ENCODE results near the gene GH2. TPM values are rescaled to one million over a fixed set of nuclear protein-coding genes. Genes with fewer than 3 reads are reported as not detected.

The GH2 gene
- 0.27 and 0.59 TPM in 2 replicates for total RNA-seq (2014; rRNA removed; shearing (Covaris generic))
- 2.3 TPM in 2 replicates for polyA plus RNA-seq (2016; fragmentation: Nextera tagmentation; extraction: Ambion mirVana)
- long read RNA-seq, result 0 reads

DNA sequence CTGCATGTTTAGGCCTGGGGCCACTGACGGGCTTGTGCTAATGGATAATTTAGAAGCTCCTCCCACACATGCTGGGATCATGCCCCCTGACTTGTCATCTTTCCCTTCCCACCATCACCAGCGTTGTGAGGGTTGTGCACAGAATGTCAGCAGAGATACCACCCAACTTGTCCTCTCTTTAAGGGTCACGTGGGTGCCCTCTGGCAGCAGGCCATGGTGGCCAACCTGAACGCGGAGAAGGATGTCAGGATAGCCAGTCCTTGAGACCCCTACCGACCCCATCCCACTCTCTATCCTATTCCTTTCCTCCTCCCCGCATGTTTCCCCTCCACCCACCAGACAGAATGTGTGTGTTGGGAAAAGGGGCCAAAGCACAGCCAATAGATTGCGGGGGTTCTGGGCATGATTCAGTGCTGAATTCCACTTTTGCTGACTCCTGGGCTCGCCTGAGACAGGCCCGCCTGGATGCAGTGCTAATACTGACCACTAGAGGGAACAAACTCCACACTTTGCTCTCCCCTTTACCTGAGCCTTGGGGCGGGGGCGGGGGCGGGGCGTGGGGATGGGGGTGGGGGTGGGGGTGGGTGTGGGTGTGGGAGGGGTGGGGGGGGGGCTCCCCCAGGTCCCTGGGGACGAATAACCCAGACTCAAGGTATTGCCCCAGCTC lies at the start of gene GH2:
Gene GH2 (minus strand): TSS at position 10 of the 667 bp plus-strand sequence. CDS start 143 bp downstream, outside the sequence.
- Histone ChIP-seq H3K4me2 (peak within 1 kb of the TSS; percentile 49), H3K9me2 (ENCODE audit: insufficient read depth) (no peaks in the 10 kb centered on the region), H4K20me1 (replicated peaks; ENCODE audit: insufficient read depth) (no peaks in the 10 kb centered on the region), H3F3A (replicated peaks; ENCODE audit: low read depth) (no peaks in the 10 kb centered on the region), H3K27ac (ENCODE audit: low read depth) (no peak within 1 kb of the TSS), H3K4me3 (peak within 1 kb of the TSS; percentile 24; the same call in 1 of the 2 replicates), H3K36me3 (ENCODE audit: insufficient read depth) (no peaks in the 10 kb centered on the region), H3K27me3 (ENCODE audit: insufficient read depth) (no peaks in the 10 kb centered on the region), H3K4me1 (ENCODE audit: insufficient read depth) (peaks cover 14% of the 10 kb centered on the region; the same call in 1 of the 2 replicates), H2AFZ (peak within 1 kb of the TSS; percentile 95), H3K79me2 (replicated peaks; ENCODE audit: insufficient read depth) (no peaks in the 10 kb centered on the region)
- no peak within 1 kb of the TSS; the same call in 1 of the 2 replicates for H3K27ac Mint-ChIP-seq
- H3K27me3 Mint-ChIP-seq (ENCODE audit: insufficient read depth, low read depth, poor library complexity), result peaks cover 3% of the 10 kb centered on the region
- H3K36me3 Mint-ChIP-seq (ENCODE audit: low read depth), result no peaks in the 10 kb centered on the region
- peaks cover 16% of the 10 kb centered on the region for H3K4me1 Mint-ChIP-seq
- peak within 1 kb of the TSS; percentile 30; the same call in 1 of the 3 replicates for H3K4me3 Mint-ChIP-seq
- no peak for TF ChIP-seq STAT1 (IDR thresholded peaks at IDR 0.05; ENCODE audit: unreplicated experiment)
- no peak for TF ChIP-seq POLR2AphosphoS5 (IDR thresholded peaks at IDR 0.05; ENCODE audit: low read depth)
- no peak for TF ChIP-seq ETS1 (IDR thresholded peaks at IDR 0.05)
- no peak for TF ChIP-seq CREB1 (CRISPR knock-in tag; IDR thresholded peaks at IDR 0.05; ENCODE audit: low read depth)
- peak; percentile 58 to 67 for TF ChIP-seq CTCF (conservative IDR thresholded peaks at IDR 0.05; ENCODE audit: low read depth in 2 of 2)
- no peak for TF ChIP-seq EZH2 (IDR thresholded peaks at IDR 0.05; ENCODE audit: low read depth, unreplicated experiment)
- no peak for TF ChIP-seq NANOG (IDR thresholded peaks at IDR 0.05; ENCODE audit: borderline replicate concordance)
- ATAC-seq, result peak; percentile 90
- H3K9me3 Mint-ChIP-seq, result no peaks in the 10 kb centered on the region; the same call in 2 of the 3 replicates
- peak; percentile 82 for DNase-seq (ENCODE audit: low spot score)

- ATAC-seq, result peak; percentile 84
- Histone ChIP-seq H3K27ac (ENCODE audit: low read depth) (no peak overlapping the region), H3K4me2 (peak overlapping the region; percentile 64), H4K20me1 (replicated peaks; ENCODE audit: insufficient read depth) (no peaks in the 10 kb centered on the region), H3K4me3 (no peak overlapping the region), H3K27me3 (ENCODE audit: insufficient read depth) (no peaks in the 10 kb centered on the region), H3K9me2 (ENCODE audit: insufficient read depth) (no peaks in the 10 kb centered on the region), H3K36me3 (ENCODE audit: insufficient read depth) (no peaks in the 10 kb centered on the region), H3K79me2 (replicated peaks; ENCODE audit: insufficient read depth) (no peaks in the 10 kb centered on the region), H2AFZ (peak overlapping the region; percentile 84), H3F3A (replicated peaks; ENCODE audit: low read depth) (no peaks in the 10 kb centered on the region), H3K4me1 (ENCODE audit: insufficient read depth) (peaks cover 14% of the 10 kb centered on the region; the same call in 1 of the 2 replicates)
- TF ChIP-seq ZNF331 (CRISPR knock-in tag; IDR thresholded peaks at IDR 0.05; ENCODE audit: low read depth) (no peak), ETS1 (IDR thresholded peaks at IDR 0.05) (no peak), POLR2AphosphoS5 (IDR thresholded peaks at IDR 0.05; ENCODE audit: low read depth) (no peak), CREB1 (CRISPR knock-in tag; IDR thresholded peaks at IDR 0.05; ENCODE audit: low read depth) (no peak)
- no peaks in the 10 kb centered on the region for H3K36me3 Mint-ChIP-seq (ENCODE audit: low read depth)
- no peaks in the 10 kb centered on the region for H3K9me3 Mint-ChIP-seq
- DNase-seq (ENCODE audit: low spot score), result peak; percentile 72
- peaks cover 8% of the 10 kb centered on the region for H3K27me3 Mint-ChIP-seq (ENCODE audit: insufficient read depth, low read depth, poor library complexity)
- H3K4me1 Mint-ChIP-seq, result peaks cover 13% of the 10 kb centered on the region
- H3K27ac Mint-ChIP-seq, result no peak overlapping the region
- H3K4me3 Mint-ChIP-seq, result no peak overlapping the region; the same call in 2 of the 3 replicates
These were observed 49.3 kb upstream of the GH2 start for GRCh38 chr17:63930951-63931575.

All from GM23338 (cell line).